ENCODE data around the gene MPHOSPH6. TPM values are rescaled to one million over a fixed set of nuclear protein-coding genes. Genes with fewer than 3 reads are reported as not detected.

Gene MPHOSPH6
- polyA plus RNA-seq, 1 of the 3 experiments (the other 2 are of a cell fraction): 9.4 TPM

DNA sequence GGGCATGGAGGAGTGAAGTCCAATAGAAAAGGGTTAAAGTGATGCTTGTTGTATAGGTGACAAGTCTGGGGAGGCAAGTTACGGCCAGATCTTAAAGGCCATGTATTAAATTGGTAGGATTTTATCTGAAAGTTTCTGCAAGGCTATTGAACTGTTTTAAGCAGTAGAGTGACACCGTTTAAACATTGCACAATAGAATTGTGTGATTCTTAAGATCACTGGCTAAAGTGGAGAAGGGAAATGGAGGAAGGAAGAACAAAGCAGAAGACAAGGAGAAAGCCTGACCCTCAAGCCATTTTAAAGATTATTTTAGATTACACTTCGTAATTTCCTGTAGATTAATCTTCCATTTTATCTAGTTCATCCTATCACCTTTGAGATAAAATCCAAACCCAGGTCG lies 5.6 kb upstream of the MPHOSPH6 start:
- H3F3A ChIP-seq (replicated peaks; ENCODE audit: insufficient read depth): no peaks in the 10 kb centered on the region
- peaks cover 29% of the 10 kb centered on the region; the same call in 1 of the 2 replicates for H3K27me3 ChIP-seq (ENCODE audit: insufficient read depth)
- H3K9me3 ChIP-seq: no peaks in the 10 kb centered on the region
- H3K9ac ChIP-seq: no peak overlapping the region
- no peaks in the 10 kb centered on the region for H4K20me1 ChIP-seq (ENCODE audit: insufficient read depth)
- ChIA-PET POLR2A (no interaction called here), CTCF (no interaction called here)
- TF ChIP-seq, protein P1, sequence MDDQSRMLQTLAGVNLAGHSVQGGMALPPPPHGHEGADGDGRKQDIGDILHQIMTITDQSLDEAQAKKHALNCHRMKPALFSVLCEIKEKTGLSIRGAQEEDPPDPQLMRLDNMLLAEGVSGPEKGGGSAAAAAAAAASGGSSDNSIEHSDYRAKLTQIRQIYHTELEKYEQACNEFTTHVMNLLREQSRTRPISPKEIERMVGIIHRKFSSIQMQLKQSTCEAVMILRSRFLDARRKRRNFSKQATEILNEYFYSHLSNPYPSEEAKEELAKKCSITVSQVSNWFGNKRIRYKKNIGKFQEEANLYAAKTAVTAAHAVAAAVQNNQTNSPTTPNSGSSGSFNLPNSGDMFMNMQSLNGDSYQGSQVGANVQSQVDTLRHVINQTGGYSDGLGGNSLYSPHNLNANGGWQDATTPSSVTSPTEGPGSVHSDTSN (IDR thresholded peaks at IDR 0.05): no peak
- TF ChIP-seq FOXJ3 (CRISPR knock-in tag; IDR thresholded peaks at IDR 0.05) (no peak), TAF1 (IDR thresholded peaks at IDR 0.05; ENCODE audit: borderline replicate concordance, low read depth, low read length) (no peak), GABPA (IDR thresholded peaks at IDR 0.05; ENCODE audit: low read depth) (no peak), TCF12 (IDR thresholded peaks at IDR 0.05) (no peak)
- H3K79me2 ChIP-seq (ENCODE audit: insufficient read depth): no peaks in the 10 kb centered on the region
- no peak overlapping the region for H3K4me3 ChIP-seq (ENCODE audit: low read depth in 2 of 2, low read length in 1 of 2)
- H3K27ac ChIP-seq (ENCODE audit: low read depth in 2 of 2, low read length in 1 of 2): no peak overlapping the region
- H3K4me2 ChIP-seq: no peak overlapping the region
- no peaks in the 10 kb centered on the region for H3K36me3 ChIP-seq (replicated peaks in 1 of 2; ENCODE audit: control insufficient read depth in 1 of 2, insufficient read depth in 2 of 2, low read length in 1 of 2)
- no peaks in the 10 kb centered on the region for H3K9me2 ChIP-seq
- peaks cover 0 to under 1% of the 10 kb centered on the region in 2 experiments; a peak in 1 of 4 replicates for H3K4me1 ChIP-seq (ENCODE audit: control insufficient read depth in 1 of 2, insufficient read depth in 2 of 2, low read depth in 1 of 2, low read length in 1 of 2)
- 23% methylated on average over 4 of the region's 4 CpGs for WGBS (ENCODE audit: low lambda C conversion rate)
- DNase-seq: no peak
- H2AFZ ChIP-seq (ENCODE audit: low read depth): no peak overlapping the region

DNA sequence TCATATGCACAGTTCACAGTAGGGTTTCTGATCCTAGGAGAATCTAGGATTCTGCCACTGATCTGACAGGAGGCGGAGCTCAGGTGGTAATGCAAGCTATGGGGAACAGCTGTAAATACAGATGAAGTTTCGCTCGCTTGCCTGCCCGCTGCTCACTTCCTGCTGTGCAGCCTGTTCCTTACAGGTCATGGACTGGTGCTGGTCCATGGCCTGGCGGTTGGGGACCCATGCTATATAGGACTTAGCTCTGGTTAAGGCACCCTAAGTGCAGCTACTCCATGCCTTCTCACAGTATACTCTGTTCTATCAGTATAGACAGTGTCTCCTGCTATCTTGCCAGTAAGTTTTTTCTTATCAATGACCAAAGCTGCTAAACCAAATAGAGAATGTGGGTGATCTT lies 2.4 kb downstream of the MPHOSPH6 start:
- DNase-seq: no peak

More for the DNA sequence above, 2.4 kb downstream of the MPHOSPH6 start:
- no peaks in the 10 kb centered on the region for H3K9me3 ChIP-seq
- peaks cover 9% of the 10 kb centered on the region; the same call in 1 of the 2 replicates for H3K27me3 ChIP-seq (ENCODE audit: insufficient read depth)
- H2AFZ ChIP-seq (ENCODE audit: low read depth): no peak overlapping the region
- ChIA-PET POLR2A (no interaction called here), CTCF (no interaction called here)
- 85% methylated on average over 4 of the region's 5 CpGs for WGBS (ENCODE audit: low lambda C conversion rate)
- TF ChIP-seq CHD2 (IDR thresholded peaks at IDR 0.05; ENCODE audit: low read length, partially characterized antibody) (no peak), GABPA (IDR thresholded peaks at IDR 0.05; ENCODE audit: low read depth) (no peak), TEAD4 (IDR thresholded peaks at IDR 0.05; ENCODE audit: borderline replicate concordance, insufficient read depth) (no peak), GATA2 (CRISPR knock-in tag; IDR thresholded peaks at IDR 0.05) (no peak), FOXM1 (IDR thresholded peaks at IDR 0.05; ENCODE audit: low read depth) (no peak), RXRA (IDR thresholded peaks at IDR 0.05; ENCODE audit: borderline replicate concordance, low read depth) (no peak), YY1 (IDR thresholded peaks at IDR 0.05; ENCODE audit: low read depth) (no peak), SIN3A (IDR thresholded peaks at IDR 0.05; ENCODE audit: borderline replicate concordance, low read depth, low read length) (no peak), FOSL2 (IDR thresholded peaks at IDR 0.05; ENCODE audit: borderline replicate concordance, low read depth) (no peak), ELF1 (IDR thresholded peaks at IDR 0.05) (no peak)
- TF ChIP-seq, protein P2, sequence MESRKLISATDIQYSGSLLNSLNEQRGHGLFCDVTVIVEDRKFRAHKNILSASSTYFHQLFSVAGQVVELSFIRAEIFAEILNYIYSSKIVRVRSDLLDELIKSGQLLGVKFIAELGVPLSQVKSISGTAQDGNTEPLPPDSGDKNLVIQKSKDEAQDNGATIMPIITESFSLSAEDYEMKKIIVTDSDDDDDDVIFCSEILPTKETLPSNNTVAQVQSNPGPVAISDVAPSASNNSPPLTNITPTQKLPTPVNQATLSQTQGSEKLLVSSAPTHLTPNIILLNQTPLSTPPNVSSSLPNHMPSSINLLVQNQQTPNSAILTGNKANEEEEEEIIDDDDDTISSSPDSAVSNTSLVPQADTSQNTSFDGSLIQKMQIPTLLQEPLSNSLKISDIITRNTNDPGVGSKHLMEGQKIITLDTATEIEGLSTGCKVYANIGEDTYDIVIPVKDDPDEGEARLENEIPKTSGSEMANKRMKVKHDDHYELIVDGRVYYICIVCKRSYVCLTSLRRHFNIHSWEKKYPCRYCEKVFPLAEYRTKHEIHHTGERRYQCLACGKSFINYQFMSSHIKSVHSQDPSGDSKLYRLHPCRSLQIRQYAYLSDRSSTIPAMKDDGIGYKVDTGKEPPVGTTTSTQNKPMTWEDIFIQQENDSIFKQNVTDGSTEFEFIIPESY (IDR thresholded peaks at IDR 0.05; ENCODE audit: borderline replicate concordance, low read depth): no peak
- TF ChIP-seq, protein P3, sequence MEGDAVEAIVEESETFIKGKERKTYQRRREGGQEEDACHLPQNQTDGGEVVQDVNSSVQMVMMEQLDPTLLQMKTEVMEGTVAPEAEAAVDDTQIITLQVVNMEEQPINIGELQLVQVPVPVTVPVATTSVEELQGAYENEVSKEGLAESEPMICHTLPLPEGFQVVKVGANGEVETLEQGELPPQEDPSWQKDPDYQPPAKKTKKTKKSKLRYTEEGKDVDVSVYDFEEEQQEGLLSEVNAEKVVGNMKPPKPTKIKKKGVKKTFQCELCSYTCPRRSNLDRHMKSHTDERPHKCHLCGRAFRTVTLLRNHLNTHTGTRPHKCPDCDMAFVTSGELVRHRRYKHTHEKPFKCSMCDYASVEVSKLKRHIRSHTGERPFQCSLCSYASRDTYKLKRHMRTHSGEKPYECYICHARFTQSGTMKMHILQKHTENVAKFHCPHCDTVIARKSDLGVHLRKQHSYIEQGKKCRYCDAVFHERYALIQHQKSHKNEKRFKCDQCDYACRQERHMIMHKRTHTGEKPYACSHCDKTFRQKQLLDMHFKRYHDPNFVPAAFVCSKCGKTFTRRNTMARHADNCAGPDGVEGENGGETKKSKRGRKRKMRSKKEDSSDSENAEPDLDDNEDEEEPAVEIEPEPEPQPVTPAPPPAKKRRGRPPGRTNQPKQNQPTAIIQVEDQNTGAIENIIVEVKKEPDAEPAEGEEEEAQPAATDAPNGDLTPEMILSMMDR (IDR thresholded peaks at IDR 0.05): no peak
- H3K36me3 ChIP-seq (replicated peaks in 1 of 2; ENCODE audit: control insufficient read depth in 1 of 2, insufficient read depth in 2 of 2, low read length in 1 of 2): peaks cover 22 to 25% of the 10 kb centered on the region in 2 experiments
- peaks cover 31% of the 10 kb centered on the region for H3K79me2 ChIP-seq (ENCODE audit: insufficient read depth)
- H3K4me1 ChIP-seq (ENCODE audit: control insufficient read depth in 1 of 2, insufficient read depth in 2 of 2, low read depth in 1 of 2, low read length in 1 of 2): peaks cover 0 to 8% of the 10 kb centered on the region in 2 experiments; a peak in 2 of 4 replicates
- no peak overlapping the region for H3K27ac ChIP-seq (ENCODE audit: low read depth in 2 of 2, low read length in 1 of 2)
- no peak overlapping the region for H3K4me2 ChIP-seq
- no peaks in the 10 kb centered on the region for H4K20me1 ChIP-seq (ENCODE audit: insufficient read depth)
- no peaks in the 10 kb centered on the region for H3K9me2 ChIP-seq
- H3F3A ChIP-seq (replicated peaks; ENCODE audit: insufficient read depth): no peaks in the 10 kb centered on the region
- H3K9ac ChIP-seq: no peak overlapping the region
- H3K4me3 ChIP-seq (ENCODE audit: low read depth in 2 of 2, low read length in 1 of 2): no peak overlapping the region

All from SK-N-SH (cell line).